H9 (cell line): Measurements from ENCODE around the gene CHCHD6. TPM values are rescaled to one million over a fixed set of nuclear protein-coding genes. Genes with fewer than 3 reads are reported as not detected.

Source experiments
- DNase-seq: peaks from one replicate; pipeline ENCODE4 v3.0.0-alpha.2; 2017
- H2AFZ ChIP-seq: one replicate; pipeline ENCODE4 v1.6.1; 2013; ENCODE audit warnings: mild to moderate bottlenecking, low read length, control low read depth, moderate library complexity
- H2AK5ac ChIP-seq: 2 replicates; pipeline ENCODE4 v1.6.1; 2013; ENCODE audit warnings: low read length, control low read depth, mixed read lengths; ENCODE audit not compliant: insufficient read length
- H2BK120ac ChIP-seq: one replicate; pipeline ENCODE4 v1.6.1; 2013; ENCODE audit warnings: low read depth, mild to moderate bottlenecking, low read length, control low read depth, inconsistent platforms; ENCODE audit not compliant: poor library complexity, severe bottlenecking
- H2BK12ac ChIP-seq: 2 replicates; pipeline ENCODE4 v1.6.1; 2013; ENCODE audit warnings: low read length, control low read depth, mixed read lengths, low read depth; ENCODE audit not compliant: insufficient read length
- H2BK15ac ChIP-seq: 2 replicates; pipeline ENCODE4 v1.6.1; 2013; ENCODE audit warnings: low read depth, low read length, control low read depth
- H2BK20ac ChIP-seq: one replicate; pipeline ENCODE4 v1.6.1; 2013; ENCODE audit warnings: low read depth, mild to moderate bottlenecking, low read length, control low read depth, inconsistent platforms; ENCODE audit not compliant: poor library complexity, severe bottlenecking
- H2BK5ac ChIP-seq: 2 replicates; pipeline ENCODE4 v1.6.1; 2013; ENCODE audit warnings: low read length, control low read depth, mixed read lengths; ENCODE audit not compliant: insufficient read length
- H3K14ac ChIP-seq: 2 replicates; pipeline ENCODE4 v1.6.1; 2013; ENCODE audit warnings: low read length, control low read depth; ENCODE audit not compliant: insufficient read depth
- H3K18ac ChIP-seq: 2 replicates; pipeline ENCODE4 v1.6.1; 2013; ENCODE audit warnings: low read depth, mild to moderate bottlenecking, mixed read lengths, low read length, control low read depth; ENCODE audit not compliant: insufficient read length
- H3K23ac ChIP-seq: 2 replicates; pipeline ENCODE4 v1.6.1; 2013; ENCODE audit warnings: low read length, control low read depth, mixed read lengths, low read depth; ENCODE audit not compliant: insufficient read length
- H3K23me2 ChIP-seq: 2 replicates; pipeline ENCODE4 v1.6.1; 2013; ENCODE audit warnings: low read depth, mild to moderate bottlenecking, mixed read lengths, low read length, control low read depth; ENCODE audit not compliant: insufficient read length, poor library complexity, severe bottlenecking
- H3K27ac ChIP-seq: 2 replicates; pipeline ENCODE4 v1.5.1; 2013; ENCODE audit warnings: low read length, control low read depth, mixed read lengths, low read depth; ENCODE audit not compliant: insufficient read length
- H3K27me3 ChIP-seq: 2 replicates; pipeline ENCODE4 v1.6.1; 2013; ENCODE audit warnings: low read length, control low read depth, inconsistent platforms; ENCODE audit not compliant: insufficient read depth
- H3K4ac ChIP-seq: 2 replicates; pipeline ENCODE4 v1.6.1; 2013; ENCODE audit warnings: low read depth, mild to moderate bottlenecking, control low read depth, inconsistent platforms, low read length, moderate library complexity
- H3K4me1 ChIP-seq: 2 replicates; pipeline ENCODE4 v1.6.1; 2013; ENCODE audit warnings: low read length, control low read depth, inconsistent platforms; ENCODE audit not compliant: insufficient read depth
- H3K4me2 ChIP-seq: 2 replicates; pipeline ENCODE4 v1.6.1; 2013; ENCODE audit warnings: low read length, control low read depth, mixed read lengths; ENCODE audit not compliant: insufficient read length, insufficient read depth
- H3K56ac ChIP-seq: 2 replicates; pipeline ENCODE4 v1.6.1; 2013; ENCODE audit warnings: low read depth, mild to moderate bottlenecking, mixed read lengths, low read length, control low read depth; ENCODE audit not compliant: insufficient read length
- H3K79me1 ChIP-seq: 2 replicates; pipeline ENCODE4 v1.6.1; 2013; ENCODE audit warnings: low read depth, mild to moderate bottlenecking, moderate library complexity, low read length, control low read depth, inconsistent platforms; ENCODE audit not compliant: insufficient read depth, poor library complexity, severe bottlenecking
- H3K79me2 ChIP-seq: 2 replicates; pipeline ENCODE4 v1.6.1; 2013; ENCODE audit warnings: low read length, control low read depth, inconsistent platforms; ENCODE audit not compliant: insufficient read depth
- H3K9ac ChIP-seq: 2 replicates; pipeline ENCODE4 v1.6.1; 2013; ENCODE audit warnings: low read length, control low read depth, mixed read lengths; ENCODE audit not compliant: insufficient read length; ENCODE audit errors: extremely low read depth
- H3K9me3 ChIP-seq: one replicate; pipeline ENCODE4 v1.6.1; 2013; ENCODE audit warnings: low read depth, low read length, inconsistent platforms; ENCODE audit not compliant: control insufficient read depth
- H3T11ph ChIP-seq: one replicate; pipeline ENCODE4 v1.6.1; 2013; ENCODE audit warnings: mild to moderate bottlenecking, low read length, control low read depth, inconsistent platforms
- H4K20me1 ChIP-seq: one replicate; pipeline ENCODE4 v1.6.1; 2013; ENCODE audit not compliant: control insufficient read depth, insufficient read length, insufficient read depth
- H4K5ac ChIP-seq: 2 replicates; pipeline ENCODE4 v1.6.1; 2013; ENCODE audit warnings: low read depth, mild to moderate bottlenecking, mixed read lengths, low read length, control low read depth; ENCODE audit not compliant: insufficient read length
- H4K8ac ChIP-seq: replicated peaks from 2 replicates; pipeline ENCODE4 v1.6.1; 2013; ENCODE audit warnings: low read length, control low read depth, mixed read lengths, low read depth; ENCODE audit not compliant: insufficient read length
- H4K91ac ChIP-seq: 2 replicates; pipeline ENCODE4 v1.6.1; 2013; ENCODE audit warnings: low read depth, mild to moderate bottlenecking, moderate library complexity, mixed read lengths, low read length, control low read depth; ENCODE audit not compliant: insufficient read length
- H3K27ac Mint-ChIP-seq, 3 experiments: 2 replicates in 2 of 3; 3 replicates in 1 of 3; pipeline ENCODE4 v1.8.0; 2020 to 2021; ENCODE audit warnings: mixed read lengths in 3 of 3, mild to moderate bottlenecking in 1 of 3, moderate library complexity in 1 of 3
- H3K27me3 Mint-ChIP-seq: 2 replicates; pipeline ENCODE4 v1.8.0; 2021; ENCODE audit warnings: low read depth, mild to moderate bottlenecking, moderate library complexity, mixed read lengths
- H3K36me3 Mint-ChIP-seq, 3 experiments: 2 replicates in 2 of 3; 3 replicates in 1 of 3; pipeline ENCODE4 v1.8.0; 2020 to 2021; ENCODE audit warnings: low read depth in 3 of 3, mixed read lengths in 3 of 3; ENCODE audit not compliant: insufficient read depth in 1 of 3
- H3K4me1 Mint-ChIP-seq, 2 experiments: 2 replicates each; pipeline ENCODE4 v1.8.0; 2020; ENCODE audit warnings: mixed read lengths in 2 of 2
- H3K4me3 Mint-ChIP-seq, 2 experiments: 2 replicates in 1 of 2; 3 replicates in 1 of 2; pipeline ENCODE4 v1.8.0; 2020 to 2021; ENCODE audit warnings: mild to moderate bottlenecking in 2 of 2, mixed read lengths in 2 of 2, moderate library complexity in 1 of 2
- H3K9me3 Mint-ChIP-seq, 2 experiments: 2 replicates in 1 of 2; 3 replicates in 1 of 2; pipeline ENCODE4 v1.8.0; 2020; ENCODE audit warnings: mild to moderate bottlenecking in 2 of 2, mixed read lengths in 2 of 2, moderate library complexity in 1 of 2
- CTCF ChIP-seq: fragments of 200-600 bp; sonication (generic); conservative IDR thresholded peaks from 3 replicates; pipeline ENCODE4 v1.8.0; 2021; ENCODE audit warnings: antibody characterized with exemption, mild to moderate bottlenecking
- WGBS: extraction: QIAGEN DNeasy Blood & Tissue Kit; methylation state at CpG from one replicate; pipeline ENCODE4 v1.1.7; 2013; ENCODE audit warnings: missing lambda C conversion rate, low lambda C conversion rate, mixed read lengths; ENCODE audit not compliant: insufficient read length; ENCODE audit errors: extremely low coverage; 5-methylcytosine and 5-hydroxymethylcytosine counted together
- total RNA-seq: library from RNA; stranded (reverse); gene quantifications from 2 replicates; pipeline ENCODE4 v1.2.1, GENCODE V29; 2021

CHCHD6 gene
- total RNA-seq, 1 experiment from 2014 or later: 34.2 TPM

- no peak overlapping the region for H4K8ac ChIP-seq
Measured at GRCh38 chr3:126937533-126937932, 233.5 kb downstream of the CHCHD6 start.

More at GRCh38 chr3:126937533-126937932, 233.5 kb downstream of the CHCHD6 start:
- Histone ChIP-seq H3K27me3 (no peaks in the 10 kb centered on the region), H2BK20ac (no peak overlapping the region), H2BK5ac (no peak overlapping the region), H3K23me2 (no peaks in the 10 kb centered on the region), H2BK120ac (no peak overlapping the region), H3T11ph (no peak overlapping the region), H2BK15ac (no peak overlapping the region), H2AFZ (no peak overlapping the region), H4K5ac (no peak overlapping the region), H3K4ac (no peak overlapping the region), H3K4me1 (no peaks in the 10 kb centered on the region), H3K79me1 (no peaks in the 10 kb centered on the region), H3K79me2 (no peaks in the 10 kb centered on the region), H3K18ac (no peak overlapping the region), H2AK5ac (no peak overlapping the region), H3K56ac (no peak overlapping the region), H2BK12ac (no peak overlapping the region), H3K9ac (no peak overlapping the region), H3K27ac (no peak overlapping the region), H4K91ac (no peak overlapping the region), H4K20me1 (no peaks in the 10 kb centered on the region), H3K4me2 (no peak overlapping the region), H3K23ac (no peak overlapping the region), H3K14ac (no peak overlapping the region), H3K9me3 (no peaks in the 10 kb centered on the region)
- H3K36me3 Mint-ChIP-seq: no peaks in the 10 kb centered on the region
- H3K9me3 Mint-ChIP-seq: no peaks in the 10 kb centered on the region
- TF ChIP-seq CTCF: no peak
- no peak for DNase-seq
- WGBS: no CpG with 5 or more reads among the region's 2 CpGs
- no peak overlapping the region for H3K4me3 Mint-ChIP-seq
- H3K4me1 Mint-ChIP-seq: peaks cover 0 to 4% of the 10 kb centered on the region in 2 experiments; a peak in 2 of 4 replicates
- H3K27ac Mint-ChIP-seq: no peak overlapping the region; a peak in 1 of 7 replicates
- H3K27me3 Mint-ChIP-seq: no peaks in the 10 kb centered on the region
